Chondrocyte (in vitro differentiated cells): ENCODE results near the gene RBM27. TPM values are rescaled to one million over a fixed set of nuclear protein-coding genes. Genes with fewer than 3 reads are reported as not detected.
"Not testable (repeated sequence)": the region's sequence is repeated elsewhere in the genome, so short reads cannot be mapped to it uniquely, and the experiment has no call there.

Experiments
- DNase-seq: peaks from one replicate; pipeline ENCODE4 v3.0.0; 2021; ENCODE audit warnings: mixed read lengths, low spot score
- H3K27ac Mint-ChIP-seq: one replicate; pipeline ENCODE4 v1.8.0; 2021; ENCODE audit warnings: mild to moderate bottlenecking, moderate library complexity, mixed read lengths; ENCODE audit not compliant: unreplicated experiment
- H3K27me3 Mint-ChIP-seq: 2 replicates; pipeline ENCODE4 v1.8.0; 2021; ENCODE audit warnings: low read depth, mixed read lengths
- H3K36me3 Mint-ChIP-seq: 2 replicates; pipeline ENCODE4 v1.8.0; 2021; ENCODE audit warnings: low read depth, mixed read lengths
- H3K4me1 Mint-ChIP-seq: 2 replicates; pipeline ENCODE4 v1.8.0; 2021; ENCODE audit warnings: low read depth, mild to moderate bottlenecking, mixed read lengths
- H3K4me3 Mint-ChIP-seq: one replicate; pipeline ENCODE4 v1.8.0; 2021; ENCODE audit warnings: mild to moderate bottlenecking, moderate library complexity, mixed read lengths; ENCODE audit not compliant: unreplicated experiment
- H3K9me3 Mint-ChIP-seq: 2 replicates; pipeline ENCODE4 v1.8.0; 2021; ENCODE audit warnings: low read depth, mixed read lengths
- CTCF ChIP-seq: fragments of 200-600 bp; sonication (generic); IDR thresholded peaks from 2 replicates; pipeline ENCODE4 v1.5.0; 2021; ENCODE audit warnings: antibody characterized with exemption, mild to moderate bottlenecking, moderate library complexity
- total RNA-seq: library from RNA; stranded (reverse); gene quantifications from 3 replicates; pipeline ENCODE4 v1.2.1, GENCODE V29; 2021

Gene RBM27
- total RNA-seq, 1 donor from 2014 or later: 12.2 TPM

GRCh38 chr5:146208916-146209522, 5.6 kb downstream of the RBM27 start:
- Mint-ChIP-seq H3K27ac (no peak overlapping the region), H3K4me1 (peaks cover 26% of the 10 kb centered on the region), H3K4me3 (no peak overlapping the region), H3K36me3 (no peaks in the 10 kb centered on the region), H3K9me3 (no peaks in the 10 kb centered on the region), H3K27me3 (no peaks in the 10 kb centered on the region)
- DNase-seq: no peak
- peak; percentile 42 for TF ChIP-seq CTCF

- no peaks in the 10 kb centered on the region for H3K9me3 Mint-ChIP-seq
- no peak for DNase-seq
Measured at GRCh38 chr5:146209714-146210113, 6.3 kb downstream of the RBM27 start.

GRCh38 chr5:146210810-146211209, 7.4 kb downstream of the RBM27 start:
- DNase-seq, H3K36me3 Mint-ChIP-seq, H3K27me3 Mint-ChIP-seq, H3K9me3 Mint-ChIP-seq, H3K27ac Mint-ChIP-seq, H3K4me3 Mint-ChIP-seq: not testable (repeated sequence)
- peaks cover 35% of the 10 kb centered on the region for H3K4me1 Mint-ChIP-seq

More at GRCh38 chr5:146209714-146210113, 6.3 kb downstream of the RBM27 start:
- Mint-ChIP-seq H3K4me1 (peaks cover 33% of the 10 kb centered on the region), H3K4me3 (no peak overlapping the region), H3K36me3 (no peaks in the 10 kb centered on the region), H3K27ac (no peak overlapping the region), H3K27me3 (no peaks in the 10 kb centered on the region)
- TF ChIP-seq CTCF: no peak

- Mint-ChIP-seq H3K4me3 (no peak overlapping the region), H3K27me3 (no peaks in the 10 kb centered on the region), H3K9me3 (no peaks in the 10 kb centered on the region), H3K27ac (no peak overlapping the region), H3K4me1 (peaks cover 33% of the 10 kb centered on the region), H3K36me3 (no peaks in the 10 kb centered on the region)
- no peak for TF ChIP-seq CTCF
- DNase-seq: no peak
Measured at GRCh38 chr5:146213210-146213826, 9.9 kb downstream of the RBM27 start.

GRCh38 chr5:146214881-146215280, 11.5 kb downstream of the RBM27 start:
- Mint-ChIP-seq H3K27ac (peak overlapping the region; percentile 42), H3K4me1 (peaks cover 26% of the 10 kb centered on the region)
- DNase-seq, H3K27me3 Mint-ChIP-seq, H3K9me3 Mint-ChIP-seq, H3K4me3 Mint-ChIP-seq, H3K36me3 Mint-ChIP-seq: not testable (repeated sequence)

GRCh38 chr5:146218168-146218567, 14.8 kb downstream of the RBM27 start:
- no peak overlapping the region for H3K27ac Mint-ChIP-seq
- no peak for DNase-seq
- TF ChIP-seq CTCF: no peak
- no peaks in the 10 kb centered on the region for H3K27me3 Mint-ChIP-seq
- H3K4me1 Mint-ChIP-seq: peaks cover 22% of the 10 kb centered on the region
- no peak overlapping the region for H3K4me3 Mint-ChIP-seq
- H3K36me3 Mint-ChIP-seq: peaks cover 3% of the 10 kb centered on the region
- no peaks in the 10 kb centered on the region for H3K9me3 Mint-ChIP-seq
